ENCODE measurements around the gene DYSF.

Gene DYSF

GRCh38 chr2:71727562-71727961, 274.2 kb downstream of the DYSF start:
- no peak for DNase-seq (ENCODE audit: low read depth)

GRCh38 chr2:71728036-71728435, 274.7 kb downstream of the DYSF start:
- DNase-seq (ENCODE audit: low read depth): no peak

- no peak for DNase-seq (ENCODE audit: low read depth)
These were observed 277.5 kb downstream of the DYSF start for GRCh38 chr2:71730785-71731383.

- no peak for DNase-seq (ENCODE audit: low read depth)
These were observed 281.3 kb downstream of the DYSF start for GRCh38 chr2:71734620-71735019.

- no peak for DNase-seq (ENCODE audit: low read depth)
These were observed 282.3 kb downstream of the DYSF start for GRCh38 chr2:71735676-71736075.

Measured in stimulated activated CD8-positive, alpha-beta memory T cell treated with anti-CD3 and anti-CD28 coated beads, Interleukin-15, amount 100 ng/mL, for 1 hour (primary cell).